GM20000 (cell line): ENCODE measurements around the gene HECTD1.

Experiments
- DNase-seq: peaks from one replicate; pipeline ENCODE4 v3.0.0; 2012; ENCODE audit warnings: low spot score
- CTCF ChIP-seq: IDR thresholded peaks from 2 replicates; pipeline ENCODE4 v1.5.1; 2012; ENCODE audit warnings: mild to moderate bottlenecking, control low read depth; ENCODE audit errors: extremely low read depth, missing control alignments

The HECTD1 gene

GRCh38 chr14:31172084-31172483 is 35.5 kb downstream of the HECTD1 start:
- no peak for TF ChIP-seq CTCF

GRCh38 chr14:31170411-31170810 is 37.2 kb downstream of the HECTD1 start:
- no peak for DNase-seq
- no peak for TF ChIP-seq CTCF

More at GRCh38 chr14:31172084-31172483, 35.5 kb downstream of the HECTD1 start:
- DNase-seq = no peak

GRCh38 chr14:31169877-31170276 is 37.7 kb downstream of the HECTD1 start:
- no peak for DNase-seq
- TF ChIP-seq CTCF = no peak

- DNase-seq = no peak
- TF ChIP-seq CTCF = no peak
Measured at GRCh38 chr14:31167032-31167431, 40.6 kb downstream of the HECTD1 start.

GRCh38 chr14:31166271-31166561 is 41.4 kb downstream of the HECTD1 start:
- DNase-seq = no peak
- no peak for TF ChIP-seq CTCF

GRCh38 chr14:31164115-31164514 is 43.5 kb downstream of the HECTD1 start:
- DNase-seq = no peak
- no peak for TF ChIP-seq CTCF

- no peak for DNase-seq
- no peak for TF ChIP-seq CTCF
Measured at GRCh38 chr14:31162910-31163649, 44.5 kb downstream of the HECTD1 start.
